Suprapubic skin (tissue), 2 donors: ENCODE data around the gene WDR86.

ENCODE experiments used
- EP300 ChIP-seq: sonication (generic); formaldehyde crosslinking; IDR thresholded peaks from one replicate; pipeline ENCODE4 v1.6.1; 2017; ENCODE audit warnings: antibody characterized with exemption
- POLR2A ChIP-seq, 2 donors: fragments of 450-650 bp; IDR thresholded peaks; one replicate each; pipeline ENCODE4 v1.6.1; 2017; ENCODE audit warnings: antibody characterized with exemption in 2 of 2, mild to moderate bottlenecking in 2 of 2, moderate library complexity in 2 of 2

- TF ChIP-seq POLR2A (IDR thresholded peaks at IDR 0.05): no peak
- TF ChIP-seq EP300: no peak
These were observed 16.6 kb upstream of the WDR86 start for GRCh38 chr7:151426441-151426903.
